Measurements from ENCODE around the gene PLCB4.
"Not testable (repeated sequence)": the region's sequence is repeated elsewhere in the genome, so short reads cannot be mapped to it uniquely, and the experiment has no call there.

The PLCB4 gene

DNA sequence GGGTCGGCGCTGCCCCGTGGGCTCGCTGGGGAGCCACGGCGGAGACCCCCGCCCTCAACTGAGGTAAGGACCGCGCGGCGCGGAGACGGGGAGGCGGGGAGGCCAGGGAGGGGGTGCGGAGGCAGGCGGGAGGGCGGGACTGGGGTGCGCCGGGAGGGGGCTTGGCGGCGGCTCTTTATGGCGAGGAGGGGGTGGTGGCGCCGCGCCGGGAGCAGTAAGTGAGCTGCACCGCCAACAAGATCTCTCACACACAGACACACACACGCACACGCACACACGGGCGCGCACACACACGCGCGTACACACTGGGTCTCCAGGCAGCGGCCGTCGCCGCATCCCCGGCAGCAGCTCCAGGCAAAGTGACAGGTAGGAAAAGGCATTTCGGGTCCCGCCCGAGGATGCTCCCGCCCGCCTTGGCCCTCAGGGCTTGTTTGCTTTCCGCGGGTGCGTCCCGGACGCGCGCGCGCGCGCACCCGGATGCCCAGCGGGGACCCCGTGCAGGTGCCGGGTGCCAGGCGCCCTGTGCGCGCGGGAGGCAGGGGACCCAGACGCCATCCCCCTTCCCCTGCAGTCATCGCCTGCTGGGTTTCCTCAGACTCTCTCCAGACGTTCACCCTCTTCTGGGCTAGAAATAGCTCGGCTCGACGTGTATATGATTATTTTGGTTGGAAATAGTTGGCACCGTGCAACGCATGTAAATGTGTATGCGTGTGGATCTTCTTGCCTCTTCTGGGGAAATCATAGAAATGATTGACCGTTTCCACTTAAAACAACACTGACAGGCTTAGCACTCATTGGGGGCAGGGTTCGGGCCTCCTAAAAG, at the start of gene PLCB4:
PLCB4 (plus strand) TSS at position 247 of the 823 bp plus-strand sequence. CDS start 238,728 bp downstream, outside the sequence.
- no peak for DNase-seq

DNA sequence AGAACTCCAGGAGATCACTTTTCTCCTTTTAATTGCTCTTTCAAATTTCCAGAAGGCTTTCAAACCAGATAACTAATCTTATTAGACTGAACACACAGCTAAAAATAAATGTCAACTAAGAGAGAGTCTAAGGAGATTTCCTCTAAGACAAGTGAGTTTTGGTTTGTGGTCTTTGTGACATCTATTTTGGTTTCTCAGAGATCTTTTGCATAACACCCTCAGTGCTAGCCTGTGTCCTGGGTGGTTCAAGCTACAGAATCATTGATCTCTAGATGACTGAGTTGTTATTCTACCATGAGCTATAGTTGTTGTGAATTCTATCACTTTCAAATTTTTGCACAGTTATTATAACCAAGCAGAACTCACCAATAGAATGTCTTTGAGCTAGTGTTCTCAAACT, 49.1 kb upstream of the PLCB4 start:
- no peak for DNase-seq

DNA sequence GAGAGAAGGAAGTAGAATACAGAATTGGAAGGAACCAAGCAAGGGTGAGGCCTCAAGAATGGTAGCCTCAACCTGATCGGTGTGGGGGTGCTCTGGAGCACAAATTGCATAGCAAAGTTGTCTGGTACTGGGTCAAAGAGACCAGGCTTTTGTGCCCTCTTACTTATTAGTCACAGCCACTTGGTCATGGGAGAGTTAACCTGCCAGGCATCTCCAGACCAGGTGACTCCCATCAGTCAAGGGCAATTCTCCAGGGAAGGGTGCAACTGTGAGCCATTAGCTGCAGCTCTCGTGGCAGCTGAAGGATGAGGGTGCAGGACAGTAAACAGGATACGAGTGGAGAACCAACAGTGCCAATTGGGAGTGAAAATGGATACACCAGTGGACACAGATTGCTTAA, 47.7 kb upstream of the PLCB4 start:
- DNase-seq = no peak

DNA sequence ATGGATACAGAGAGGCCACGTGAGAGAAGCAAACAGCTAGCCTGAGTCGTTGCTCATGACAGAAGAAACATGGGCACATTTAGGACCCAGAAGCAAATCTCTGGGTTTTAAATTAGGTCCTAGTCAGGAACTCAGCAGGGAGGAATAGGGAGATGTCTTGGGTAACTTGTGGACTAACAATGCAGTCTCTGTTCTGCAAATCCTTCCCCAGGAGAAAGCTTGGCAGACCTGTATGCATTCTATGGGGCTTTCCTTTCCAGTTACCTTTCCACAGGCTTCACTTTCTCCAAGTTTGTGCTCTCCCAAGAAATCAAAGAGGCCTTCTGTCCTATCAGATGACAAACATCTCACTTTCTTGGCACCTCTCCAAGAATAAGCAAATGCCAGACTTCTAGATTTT, 47.2 kb upstream of the PLCB4 start:
- DNase-seq = no peak

DNA sequence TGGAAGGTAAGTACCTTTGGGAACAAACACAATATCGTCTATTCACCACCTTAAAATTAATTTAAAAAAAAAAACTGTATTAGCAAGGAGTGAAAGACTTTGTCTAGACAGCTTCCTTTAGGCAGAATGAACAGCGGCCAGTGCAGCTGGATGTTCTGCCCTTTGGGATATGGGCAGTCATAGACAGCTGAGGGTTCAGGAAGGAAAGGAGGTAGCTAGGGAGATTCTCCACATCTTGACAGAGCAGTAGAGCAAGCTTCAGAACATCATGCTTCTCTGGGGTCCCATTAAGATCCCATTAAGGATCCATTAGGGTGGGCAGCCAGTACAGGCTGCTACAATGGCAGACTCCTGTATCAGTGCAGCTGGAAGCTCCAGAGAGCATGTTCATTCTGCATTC, 46.5 kb upstream of the PLCB4 start:
- no peak for DNase-seq

DNA sequence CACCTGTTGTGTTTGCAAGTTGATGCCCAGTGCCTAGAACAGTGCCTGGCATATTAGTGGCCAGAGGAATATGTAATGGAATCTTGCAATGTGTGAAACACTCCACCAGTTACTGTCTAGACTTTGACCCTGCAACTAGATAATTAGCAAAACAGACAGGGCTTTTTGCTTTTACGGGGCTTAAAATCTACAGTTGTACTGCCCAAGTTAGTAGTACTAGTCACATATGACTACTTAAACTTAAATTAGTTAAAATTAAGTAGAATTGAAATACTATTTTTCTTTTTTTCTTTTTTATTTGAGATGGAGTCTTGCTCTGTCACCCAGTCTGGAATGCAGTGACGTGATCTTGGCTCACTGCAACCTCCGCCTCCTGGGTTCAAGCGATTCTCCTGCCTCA, 44.3 kb upstream of the PLCB4 start:
- DNase-seq = no peak

DNA sequence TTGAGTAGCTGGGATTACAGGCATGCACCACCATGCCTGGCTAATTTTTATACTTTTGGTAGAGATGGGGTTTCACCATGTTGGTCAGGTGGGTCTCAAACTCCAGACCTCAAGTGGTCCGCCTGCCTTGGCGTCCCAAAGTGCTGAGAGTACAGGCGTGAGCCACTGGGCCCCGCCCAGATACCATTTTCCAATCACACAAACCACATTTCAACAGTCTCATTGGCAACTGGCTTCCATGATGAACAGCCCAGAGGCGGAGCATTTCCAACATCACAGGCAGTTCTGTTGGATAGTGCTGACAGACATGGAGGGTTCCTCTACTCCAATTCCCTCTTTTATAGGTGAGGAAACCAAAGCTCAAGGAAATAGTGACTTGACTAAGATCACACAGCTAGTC, 43.9 kb upstream of the PLCB4 start:
- no peak for DNase-seq

DNA sequence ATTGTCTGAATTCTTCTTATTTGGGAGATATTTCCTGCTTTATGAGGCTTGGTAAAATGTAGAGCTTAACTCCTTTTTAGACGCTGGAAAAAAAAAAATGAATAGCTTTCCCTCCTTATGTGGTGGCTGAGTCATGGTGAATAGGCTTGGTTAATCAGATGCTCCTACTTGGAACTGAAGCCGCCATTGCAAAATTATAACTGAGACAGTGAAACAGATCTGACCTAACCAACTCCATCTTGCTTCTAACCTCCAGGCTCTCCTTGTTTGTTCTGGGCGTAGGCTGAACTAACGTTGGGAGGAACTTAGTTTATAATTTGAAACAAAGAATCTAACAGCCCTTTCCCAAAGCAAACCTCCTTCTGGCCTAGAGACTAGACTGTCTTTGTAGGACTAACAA, 43.2 kb upstream of the PLCB4 start:
- no peak for DNase-seq

DNA sequence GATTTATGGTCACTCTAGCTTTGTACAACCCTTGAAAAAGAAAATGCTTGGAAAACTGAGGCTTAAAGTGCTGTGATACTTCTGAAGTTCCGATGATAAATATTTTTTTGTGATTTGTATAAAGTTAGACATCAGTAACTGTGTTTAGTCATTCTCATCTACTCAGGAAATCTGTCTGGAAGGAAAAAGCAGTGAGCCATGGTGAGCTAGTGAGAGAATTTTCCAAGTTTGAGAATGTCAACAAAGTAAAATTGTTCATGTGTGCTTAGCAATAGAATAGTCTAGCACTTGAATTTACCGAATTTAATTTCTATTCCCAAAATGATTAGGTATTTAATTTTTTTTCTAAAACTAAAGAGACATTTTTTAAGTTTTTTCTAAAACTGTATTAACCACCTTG, 41.3 kb upstream of the PLCB4 start:
- DNase-seq = no peak

DNA sequence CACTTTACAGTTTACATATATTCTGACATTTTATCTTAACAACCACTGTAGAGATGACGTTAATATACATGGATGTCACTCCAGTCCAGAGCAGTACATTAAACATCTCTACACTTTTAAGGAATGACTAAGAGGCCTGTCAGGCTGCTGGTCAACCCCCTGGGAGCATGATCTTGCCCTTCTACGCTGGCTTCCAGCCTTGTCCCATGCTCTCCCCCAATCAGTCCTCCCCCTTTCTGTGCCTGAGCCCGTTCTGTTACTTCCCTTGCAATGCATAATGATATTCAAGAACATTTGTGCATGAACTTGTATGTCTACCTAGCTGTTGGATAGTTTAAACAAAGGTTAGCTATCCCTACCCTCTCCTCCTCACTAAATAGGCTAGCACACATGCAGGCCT, 40.5 kb upstream of the PLCB4 start:
- DNase-seq = no peak

DNA sequence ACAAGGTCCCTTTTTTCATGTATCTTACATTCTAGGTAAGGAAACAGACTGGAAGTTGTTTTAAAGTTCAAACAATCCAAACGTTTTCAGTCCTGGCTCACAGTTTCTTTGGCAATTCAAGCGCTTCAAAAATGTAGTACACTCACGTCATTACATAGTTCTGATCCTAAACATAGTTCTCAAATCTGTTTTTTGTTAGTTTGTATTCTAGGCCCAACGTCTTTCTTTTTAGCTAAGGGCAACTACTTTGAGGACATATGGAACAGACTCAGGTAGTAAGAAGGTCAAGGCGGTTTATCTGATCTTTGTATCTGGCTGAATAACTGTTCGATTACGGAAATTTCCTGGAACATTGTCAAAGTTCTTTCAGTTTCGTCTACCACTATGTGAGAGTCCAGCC, 36.9 kb upstream of the PLCB4 start:
- DNase-seq = no peak

DNA sequence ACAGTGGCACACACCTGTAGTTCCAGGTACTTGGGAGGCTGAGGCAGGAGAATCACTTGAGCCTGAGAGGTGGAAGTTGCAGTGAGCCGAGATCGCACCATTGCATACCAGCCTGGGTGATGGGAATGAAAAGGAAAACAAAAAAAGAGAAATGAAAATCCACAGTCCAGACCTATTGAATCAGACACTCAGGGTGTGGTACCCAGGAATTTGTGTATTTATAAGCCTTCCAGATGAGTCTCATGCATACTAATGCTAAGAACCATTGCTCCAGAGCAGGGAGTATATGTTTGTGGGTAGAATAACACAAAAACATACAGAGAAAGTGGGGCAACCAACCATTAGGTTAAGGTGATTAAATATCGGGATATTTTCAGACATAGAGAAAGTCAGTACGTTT, 36.1 kb upstream of the PLCB4 start:
- no peak for DNase-seq

DNA sequence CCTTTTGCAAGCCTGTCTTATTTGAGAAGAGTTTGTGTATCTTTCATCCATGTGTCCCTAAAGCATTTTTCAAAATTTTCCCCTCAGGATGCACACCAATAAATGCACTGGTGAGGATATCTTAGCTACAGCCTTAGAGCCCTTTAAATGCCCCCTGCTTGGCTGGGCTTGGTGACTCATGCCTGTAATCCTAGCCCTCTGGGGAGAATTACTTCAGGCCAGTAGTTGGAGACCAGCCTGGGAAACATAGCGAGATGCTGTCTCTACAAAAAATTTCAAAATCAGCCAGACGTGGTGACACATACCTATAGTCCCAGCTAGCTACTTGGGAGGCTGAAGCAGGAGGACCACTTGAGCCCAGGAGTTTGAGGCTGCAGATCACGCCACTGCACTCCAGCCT, 33.8 kb upstream of the PLCB4 start:
- no peak for DNase-seq

DNA sequence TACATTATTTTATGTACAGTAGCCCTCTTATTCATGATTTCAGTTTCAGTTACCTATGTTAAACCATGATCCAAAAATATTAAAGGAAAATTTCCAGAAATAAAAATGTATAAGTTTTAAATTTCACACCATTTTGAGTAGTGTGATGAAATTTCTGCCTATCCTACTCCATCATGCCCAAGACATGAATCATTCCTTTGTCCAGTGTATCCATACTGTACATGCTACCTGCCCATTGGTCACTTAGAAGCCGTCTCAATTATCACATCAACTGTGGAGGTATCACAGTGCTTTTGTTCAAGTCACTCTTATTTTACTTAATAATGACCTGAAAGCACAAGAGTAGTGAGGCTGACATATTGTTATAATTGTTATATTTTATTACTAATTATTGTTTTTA, 32.3 kb upstream of the PLCB4 start:
- DNase-seq = no peak

DNA sequence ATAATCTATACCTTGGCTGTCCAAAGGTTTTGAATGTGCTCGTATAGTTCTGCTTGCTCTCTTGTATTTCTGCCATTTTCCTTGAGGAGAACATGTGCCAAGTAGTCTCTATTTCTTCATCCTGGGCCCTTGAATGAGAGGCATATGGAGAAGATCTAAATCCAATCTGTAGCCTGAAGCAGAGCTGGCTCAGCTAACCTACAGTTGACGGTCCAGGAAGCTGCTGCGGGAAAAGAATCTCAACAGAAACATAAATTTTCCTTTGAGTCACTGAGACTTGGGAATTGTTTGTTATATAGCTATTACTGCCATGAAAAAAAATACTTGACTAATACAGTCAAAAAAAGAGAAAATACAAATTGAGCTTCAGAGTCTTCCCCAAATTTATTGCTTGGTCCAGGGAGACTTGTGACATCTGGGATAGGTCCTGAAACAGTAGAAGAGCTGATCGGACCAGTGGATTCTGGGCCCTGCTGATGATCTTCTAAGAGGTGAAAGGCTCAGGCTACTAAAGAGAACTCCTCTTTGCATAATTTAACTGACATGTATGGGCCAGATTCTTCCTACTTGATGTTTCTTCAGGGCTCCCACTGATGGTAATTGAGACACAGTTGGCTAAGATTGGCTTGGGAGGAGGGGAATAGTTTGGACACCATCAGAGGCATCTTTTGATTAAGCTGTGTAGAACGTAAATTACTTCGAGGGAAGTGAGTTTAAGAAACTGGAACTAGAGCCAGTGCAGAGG, 29.9 kb upstream of the PLCB4 start:
- no peak for DNase-seq

DNA sequence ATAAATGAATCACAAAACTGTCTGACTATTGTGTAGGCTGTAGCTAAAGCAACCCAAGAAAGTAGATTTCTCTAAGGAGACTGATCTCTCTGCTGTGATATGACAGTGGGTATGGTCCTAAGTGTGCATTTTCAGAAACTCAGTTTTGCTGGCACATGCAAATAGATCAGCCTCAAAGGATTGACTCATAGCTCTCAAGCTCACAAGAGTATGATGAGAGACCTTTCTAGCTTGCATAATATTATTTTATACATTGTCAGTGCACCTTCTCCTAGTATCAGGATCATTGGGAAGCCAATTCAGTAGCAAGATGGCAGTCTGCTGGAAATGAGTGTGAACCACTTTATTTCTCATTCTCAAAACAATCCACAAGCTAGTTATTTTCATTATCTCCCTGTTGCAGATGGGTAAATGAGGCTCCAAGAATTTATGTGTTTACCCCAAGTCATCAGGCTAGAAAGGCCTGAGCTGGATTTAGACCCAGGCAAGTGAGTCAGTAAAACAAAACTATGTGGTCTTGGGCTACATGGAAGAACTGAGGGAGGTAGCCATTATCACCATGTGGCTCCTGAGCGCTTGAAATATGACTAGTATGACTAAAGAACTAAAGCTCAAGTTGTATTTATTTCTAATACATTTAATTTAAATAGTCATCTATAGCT, 27.9 kb upstream of the PLCB4 start:
- DNase-seq = no peak

DNA sequence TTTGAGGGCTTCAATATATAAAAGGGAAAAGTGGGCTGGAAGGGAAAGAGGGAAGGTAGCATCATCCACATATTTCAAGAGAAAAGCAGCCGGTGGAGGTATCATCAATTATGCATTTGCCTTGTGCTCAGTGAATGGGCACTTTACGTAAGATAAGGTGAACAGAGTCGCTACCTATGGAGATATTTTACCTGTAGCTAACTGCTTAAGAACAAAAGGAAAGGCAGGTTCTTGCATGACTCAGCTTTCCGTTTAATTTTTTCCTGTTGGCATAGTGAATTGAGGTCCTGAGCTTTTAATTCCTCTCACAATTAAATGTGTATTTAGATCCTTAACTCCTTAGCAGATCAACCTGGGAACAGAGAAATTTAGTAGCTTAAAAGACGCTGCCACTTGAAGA, 25.5 kb upstream of the PLCB4 start:
- DNase-seq = no peak

DNA sequence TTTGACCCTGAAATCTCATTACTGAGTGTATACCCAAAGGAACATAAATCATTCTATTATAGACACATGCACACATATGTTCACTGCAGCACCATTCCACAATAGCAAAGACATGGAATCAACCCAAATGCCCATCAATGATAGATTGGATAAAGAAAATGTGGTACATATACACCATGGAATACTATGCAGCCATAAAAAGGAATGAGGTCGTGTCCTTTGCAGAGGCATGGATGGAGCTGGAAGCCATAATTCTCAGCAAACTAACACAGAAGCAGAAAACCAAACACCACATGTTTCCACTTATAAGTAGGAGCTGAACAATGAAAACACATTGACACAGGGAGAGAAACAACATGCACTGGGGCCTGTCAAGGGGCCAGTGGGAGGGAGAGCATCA, 21.0 kb upstream of the PLCB4 start:
- not testable (repeated sequence) for DNase-seq

DNA sequence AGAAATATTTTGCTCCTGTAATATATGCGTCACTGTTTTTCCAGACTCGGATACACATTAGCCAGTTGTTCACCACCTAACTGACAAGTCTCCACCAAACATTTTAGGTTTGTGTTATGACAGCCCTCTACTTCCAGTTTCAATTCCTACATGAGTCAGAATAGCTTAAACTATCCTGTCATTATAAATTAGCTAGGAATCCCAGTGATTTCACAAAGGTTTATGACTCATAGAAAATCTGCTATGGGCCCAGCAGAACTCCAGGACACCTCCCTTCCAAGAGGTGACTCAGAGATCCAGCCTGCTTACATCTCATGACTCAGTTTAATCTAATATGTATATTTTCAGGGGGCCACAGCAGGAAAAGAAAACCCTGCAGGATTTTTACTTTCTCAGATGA, 17.4 kb upstream of the PLCB4 start:
- no peak for DNase-seq

DNA sequence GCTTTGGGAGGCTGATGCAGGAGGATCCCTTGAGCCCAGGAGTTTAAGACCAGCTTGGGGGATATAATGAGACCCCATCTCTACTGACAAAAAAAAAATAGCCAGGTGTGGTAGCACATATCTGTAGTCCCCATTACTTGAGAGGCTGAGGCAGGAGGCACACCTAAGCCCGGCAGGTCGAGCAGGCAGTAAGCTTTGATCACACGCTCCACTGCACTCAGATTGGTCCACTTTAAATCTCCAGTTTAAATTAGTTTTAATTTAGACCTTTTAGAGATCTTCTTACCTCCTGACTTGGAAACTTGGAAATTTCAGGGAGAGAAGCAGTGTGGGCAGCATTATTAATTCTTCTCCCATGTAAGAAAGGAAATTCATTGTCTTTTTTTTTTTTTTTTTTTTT, 16.8 kb upstream of the PLCB4 start:
- DNase-seq = no peak

DNA sequence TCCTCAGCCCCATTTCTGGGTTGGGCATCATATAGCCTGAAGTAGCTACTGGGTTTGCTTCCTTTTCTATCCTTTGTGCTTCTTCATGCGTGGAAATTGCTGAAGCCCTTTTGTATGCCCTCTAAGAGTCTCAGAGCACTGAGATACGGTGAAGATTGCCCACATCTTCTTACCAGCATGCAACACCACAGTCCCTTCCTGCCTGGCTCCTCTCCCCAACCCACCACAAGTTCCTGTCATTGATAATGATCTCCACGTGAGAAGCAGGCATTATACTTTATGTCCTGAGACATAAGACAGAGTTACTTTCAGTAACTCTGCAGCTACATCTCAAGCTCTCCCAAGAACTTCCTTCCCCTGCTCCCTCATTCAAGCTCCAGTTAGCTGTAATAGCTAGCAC, 15.8 kb upstream of the PLCB4 start:
- no peak for DNase-seq

DNA sequence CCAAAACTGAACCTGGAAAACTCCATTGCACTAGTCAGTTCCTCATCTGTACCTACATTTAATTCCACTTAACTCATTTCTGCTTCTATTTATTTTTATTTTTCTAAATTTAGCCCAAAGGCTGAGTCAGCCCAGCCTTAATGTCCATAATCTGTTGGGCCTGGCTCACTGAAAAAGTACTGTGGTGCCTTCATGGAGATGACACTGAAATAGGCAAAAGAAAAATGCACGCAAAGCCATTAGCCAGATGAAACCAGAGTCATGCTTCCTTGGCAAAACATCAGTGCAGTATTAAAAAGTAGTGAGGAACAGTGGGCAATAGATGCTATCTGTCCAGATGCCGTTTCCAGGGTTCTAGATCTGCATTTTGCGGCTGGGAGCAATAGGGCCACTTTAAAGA, 14.7 kb upstream of the PLCB4 start:
- DNase-seq = no peak

DNA sequence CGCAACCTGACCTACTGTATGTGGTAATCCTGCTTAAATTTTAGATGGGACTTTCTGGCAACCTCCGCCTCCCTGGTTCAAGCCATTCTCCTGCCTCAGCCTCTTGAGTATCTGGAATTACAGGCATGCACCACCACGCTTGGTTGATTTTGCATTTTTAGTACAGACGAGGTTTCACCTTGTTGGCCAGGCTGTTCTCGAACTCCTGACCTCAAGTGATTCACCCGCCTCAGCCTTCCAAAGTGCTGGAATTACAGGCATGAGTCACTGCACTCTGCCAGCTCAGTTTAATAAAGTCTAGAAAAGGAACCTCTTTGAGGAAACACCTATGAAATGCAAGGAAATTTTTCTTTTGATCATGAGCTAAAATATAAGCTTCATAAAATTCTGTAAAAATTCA, 9.0 kb upstream of the PLCB4 start:
- DNase-seq = no peak

DNA sequence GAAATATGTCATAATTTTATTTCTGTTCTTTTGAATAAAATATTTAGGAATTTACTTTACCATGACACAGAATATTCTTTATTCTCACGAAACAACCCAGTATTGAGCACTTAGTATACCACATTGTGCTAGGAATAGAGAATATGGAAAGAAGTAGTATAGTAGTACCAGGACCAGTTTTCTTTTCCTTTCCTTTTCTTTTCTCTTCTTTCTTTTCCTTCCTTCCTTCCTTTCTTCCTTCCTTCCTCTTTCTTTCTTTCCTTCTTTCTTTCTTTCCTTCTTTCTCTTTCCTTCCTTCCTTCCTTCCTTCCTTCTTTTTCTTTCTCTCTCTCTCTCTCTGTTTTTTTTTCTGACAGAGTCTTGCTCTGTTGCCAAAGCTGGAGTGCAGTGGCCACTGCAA, 7.5 kb upstream of the PLCB4 start:
- DNase-seq = no peak
